NOMO-1 treated with dmso at 0.1 percent for 144 hours (cell line): ENCODE measurements around the gene KEL.

Source experiments
- DNase-seq: peaks from one replicate; lab custom pipeline; 2025; ENCODE audit not compliant: unreplicated experiment; lab: John Stamatoyannopoulos, UW

KEL gene

GRCh38 chr7:142932386-142933091 lies 29.6 kb downstream of the KEL start:
- no peak for DNase-seq

GRCh38 chr7:142930126-142930730 lies 31.9 kb downstream of the KEL start:
- no peak for DNase-seq

GRCh38 chr7:142927949-142928348 lies 34.2 kb downstream of the KEL start:
- no peak for DNase-seq

- peak; percentile 30 for DNase-seq
These were observed 34.9 kb downstream of the KEL start for GRCh38 chr7:142927085-142927745.

GRCh38 chr7:142925413-142925812 lies 36.8 kb downstream of the KEL start:
- no peak for DNase-seq

GRCh38 chr7:142923391-142923790 lies 38.8 kb downstream of the KEL start:
- DNase-seq = no peak

GRCh38 chr7:142919656-142920055 lies 42.5 kb downstream of the KEL start:
- no peak for DNase-seq

- DNase-seq = no peak
These were observed 43.3 kb downstream of the KEL start for GRCh38 chr7:142918901-142919300.

- DNase-seq = no peak
These were observed 44.7 kb downstream of the KEL start for GRCh38 chr7:142917447-142917846.

- no peak for DNase-seq
These were observed 45.7 kb downstream of the KEL start for GRCh38 chr7:142916508-142916907.

- DNase-seq = no peak
These were observed 46.8 kb downstream of the KEL start for GRCh38 chr7:142915315-142915714.

- no peak for DNase-seq
These were observed 48.0 kb downstream of the KEL start for GRCh38 chr7:142914121-142914520.

GRCh38 chr7:142913566-142913965 lies 48.6 kb downstream of the KEL start:
- DNase-seq = no peak

GRCh38 chr7:142913051-142913450 lies 49.1 kb downstream of the KEL start:
- DNase-seq = no peak

GRCh38 chr7:142910481-142910880 lies 51.7 kb downstream of the KEL start:
- no peak for DNase-seq

GRCh38 chr7:142910031-142910433 lies 52.1 kb downstream of the KEL start:
- DNase-seq = no peak

GRCh38 chr7:142908921-142909890 lies 53.0 kb downstream of the KEL start:
- DNase-seq = no peak

- no peak for DNase-seq
These were observed 53.9 kb downstream of the KEL start for GRCh38 chr7:142908290-142908689.

GRCh38 chr7:142906643-142907042 lies 55.5 kb downstream of the KEL start:
- DNase-seq = no peak

- DNase-seq = no peak
These were observed 56.4 kb downstream of the KEL start for GRCh38 chr7:142905759-142906158.

- no peak for DNase-seq
These were observed 58.0 kb downstream of the KEL start for GRCh38 chr7:142904128-142904527.
